ENCODE results near the gene ATP7B. TPM values are rescaled to one million over a fixed set of nuclear protein-coding genes. Genes with fewer than 3 reads are reported as not detected.

ATP7B gene
- total RNA-seq, 1 donor from 2014 or later: 137 TPM

- no peak overlapping the region for H3K4me3 Mint-ChIP-seq
- no peak overlapping the region for H3K27ac Mint-ChIP-seq
Measured at GRCh38 chr13:52006523-52007245, 4.6 kb downstream of the ATP7B start.

GRCh38 chr13:52005841-52006522, 5.3 kb downstream of the ATP7B start:
- H3K36me3 Mint-ChIP-seq: peaks cover 13% of the 10 kb centered on the region
- DNase-seq (ENCODE audit: low spot score in 2 of 2, unreplicated experiment in 2 of 2): no peak
- TF ChIP-seq CTCF (IDR thresholded peaks at IDR 0.05; ENCODE audit: unreplicated experiment): no peak
- H3K9me3 Mint-ChIP-seq: no peaks in the 10 kb centered on the region
- no peak overlapping the region for H3K27ac Mint-ChIP-seq
- H3K4me1 Mint-ChIP-seq: peaks cover 57% of the 10 kb centered on the region
- H3K4me3 Mint-ChIP-seq: no peak overlapping the region
- H3K27me3 Mint-ChIP-seq (ENCODE audit: low read depth): no peaks in the 10 kb centered on the region

More at GRCh38 chr13:52006523-52007245, 4.6 kb downstream of the ATP7B start:
- H3K27me3 Mint-ChIP-seq (ENCODE audit: low read depth): no peaks in the 10 kb centered on the region
- peaks cover 54% of the 10 kb centered on the region for H3K4me1 Mint-ChIP-seq
- H3K9me3 Mint-ChIP-seq: no peaks in the 10 kb centered on the region
- no peak for TF ChIP-seq CTCF (IDR thresholded peaks at IDR 0.05; ENCODE audit: unreplicated experiment)
- DNase-seq (ENCODE audit: low spot score in 2 of 2, unreplicated experiment in 2 of 2): no peak
- H3K36me3 Mint-ChIP-seq: peaks cover 13% of the 10 kb centered on the region

GRCh38 chr13:52004511-52005170, 6.6 kb downstream of the ATP7B start:
- Mint-ChIP-seq H3K27me3 (ENCODE audit: low read depth) (no peaks in the 10 kb centered on the region), H3K4me1 (peaks cover 56% of the 10 kb centered on the region), H3K27ac (peak overlapping the region; percentile 60), H3K4me3 (no peak overlapping the region), H3K9me3 (no peaks in the 10 kb centered on the region), H3K36me3 (peaks cover 13% of the 10 kb centered on the region)
- DNase-seq (ENCODE audit: low spot score in 2 of 2, unreplicated experiment in 2 of 2): no peak
- no peak for TF ChIP-seq CTCF (IDR thresholded peaks at IDR 0.05; ENCODE audit: unreplicated experiment)

GRCh38 chr13:52003541-52003940, 7.7 kb downstream of the ATP7B start:
- H3K4me1 Mint-ChIP-seq: peaks cover 58% of the 10 kb centered on the region
- DNase-seq (ENCODE audit: low spot score in 2 of 2, unreplicated experiment in 2 of 2): no peak
- no peak overlapping the region for H3K4me3 Mint-ChIP-seq
- H3K27ac Mint-ChIP-seq: peak overlapping the region; percentile 84
- no peaks in the 10 kb centered on the region for H3K27me3 Mint-ChIP-seq (ENCODE audit: low read depth)
- TF ChIP-seq CTCF (IDR thresholded peaks at IDR 0.05; ENCODE audit: unreplicated experiment): no peak
- H3K9me3 Mint-ChIP-seq: no peaks in the 10 kb centered on the region
- peaks cover 11% of the 10 kb centered on the region for H3K36me3 Mint-ChIP-seq

- Mint-ChIP-seq H3K4me3 (no peak overlapping the region), H3K27me3 (ENCODE audit: low read depth) (no peaks in the 10 kb centered on the region), H3K36me3 (peaks cover 5% of the 10 kb centered on the region), H3K27ac (no peak overlapping the region), H3K4me1 (peaks cover 61% of the 10 kb centered on the region), H3K9me3 (no peaks in the 10 kb centered on the region)
- no peak for DNase-seq (ENCODE audit: low spot score in 2 of 2, unreplicated experiment in 2 of 2)
- no peak for TF ChIP-seq CTCF (IDR thresholded peaks at IDR 0.05; ENCODE audit: unreplicated experiment)
Measured at GRCh38 chr13:52002361-52002760, 8.9 kb downstream of the ATP7B start.
